Natural killer cell (primary cell): ENCODE measurements around the gene BMP6. TPM values are rescaled to one million over a fixed set of nuclear protein-coding genes. Genes with fewer than 3 reads are reported as not detected.

ENCODE experiments used
- ATAC-seq, 3 donors: fragments of 150-1000 bp in 2 of 3; fragments of 200-7000 bp in 1 of 3; cut with Tn5 transposase; 1 replicate in 1 of 3; 2 replicates in 2 of 3; pipeline ENCODE4 v1.10.0; 2021; ENCODE audit warnings: mild to moderate bottlenecking in 2 of 3, moderate library complexity in 2 of 3
- DNase-seq, 2 donors: peaks; one replicate each; pipeline versions ENCODE4 v3.0.0 to v3.0.0-alpha.2; 2013 to 2021; ENCODE audit warnings: mixed read lengths in 1 of 2
- H3K27ac ChIP-seq: one replicate; pipeline ENCODE4 v1.5.1; 2013; ENCODE audit warnings: mild to moderate bottlenecking, low read length
- H3K27me3 ChIP-seq: one replicate; pipeline ENCODE4 v1.6.1; 2013; ENCODE audit warnings: low read length; ENCODE audit not compliant: control insufficient read depth, insufficient read depth
- H3K36me3 ChIP-seq: one replicate; pipeline ENCODE4 v1.6.1; 2013; ENCODE audit warnings: low read length; ENCODE audit not compliant: control insufficient read depth, insufficient read depth
- H3K4me1 ChIP-seq: one replicate; pipeline ENCODE4 v1.6.1; 2013; ENCODE audit warnings: low read length; ENCODE audit not compliant: control insufficient read depth, insufficient read depth
- H3K4me3 ChIP-seq: one replicate; pipeline ENCODE4 v1.5.1; 2013; ENCODE audit warnings: low read length
- H3K9me3 ChIP-seq: one replicate; pipeline ENCODE4 v1.6.1; 2013; ENCODE audit warnings: low read length; ENCODE audit not compliant: control insufficient read depth, insufficient read depth
- H3K27ac Mint-ChIP-seq, 2 donors: one replicate each; pipeline ENCODE4 v1.8.0; 2022; ENCODE audit warnings: mild to moderate bottlenecking in 2 of 2, mixed read lengths in 2 of 2, moderate library complexity in 1 of 2
- H3K27me3 Mint-ChIP-seq, 2 donors: one replicate each; pipeline ENCODE4 v1.8.0; 2022; ENCODE audit warnings: low read depth in 2 of 2, mixed read lengths in 2 of 2
- H3K36me3 Mint-ChIP-seq: one replicate; pipeline ENCODE4 v1.8.0; 2022; ENCODE audit warnings: mixed read lengths
- H3K4me1 Mint-ChIP-seq, 2 donors: one replicate each; pipeline ENCODE4 v1.8.0; 2022; ENCODE audit warnings: mixed read lengths in 2 of 2
- H3K4me3 Mint-ChIP-seq: one replicate; pipeline ENCODE4 v1.8.0; 2022; ENCODE audit warnings: mild to moderate bottlenecking, moderate library complexity, mixed read lengths
- H3K9me3 Mint-ChIP-seq, 2 donors: one replicate each; pipeline ENCODE4 v1.8.0; 2022; ENCODE audit warnings: mixed read lengths in 2 of 2
- CTCF ChIP-seq: fragments of 200-600 bp; IDR thresholded peaks from one replicate; pipeline ENCODE4 v1.8.0; 2022; ENCODE audit warnings: antibody characterized with exemption
- WGBS: methylation state at CpG from one replicate; pipeline ENCODE4 v1.1.7; 2013; ENCODE audit warnings: missing lambda C conversion rate; ENCODE audit not compliant: insufficient coverage; 5-methylcytosine and 5-hydroxymethylcytosine counted together
- intact Hi-C: fragments of 100-400 bp; cut with micrococcal nuclease; formaldehyde crosslinking; loops from one replicate; pipeline ENCODE4 v1.14.2; 2022
- total RNA-seq, 4 donors: library from RNA; stranded (reverse); fragments of 120-200 nt in 1 of 4; gene quantifications; one replicate each; pipeline versions ENCODE4 v1.2.3 to v1.2.4, GENCODE V29; 2013 to 2022

Gene BMP6
- total RNA-seq, 3 donors from 2014 or later (not counting 1 experiment from before 2014, with no cell fraction given) = 0.25 to 2.6 (median 0.73) TPM

GRCh38 chr6:7727946-7728854 lies 2.3 kb downstream of the BMP6 start:
- peak overlapping the region; percentile 59 for H3K4me3 Mint-ChIP-seq
- no peaks in the 10 kb centered on the region for H3K9me3 Mint-ChIP-seq
- H3K27me3 Mint-ChIP-seq = peaks cover 46 to 72% of the 10 kb centered on the region in 2 donors
- H3K4me1 Mint-ChIP-seq = peaks cover 0 to 13% of the 10 kb centered on the region in 2 donors
- H3K27me3 ChIP-seq = peaks cover 32% of the 10 kb centered on the region
- no peak overlapping the region for H3K27ac Mint-ChIP-seq
- WGBS = 2% methylated on average over 42 of the region's 45 CpGs
- ATAC-seq = no peak
- H3K36me3 Mint-ChIP-seq = no peaks in the 10 kb centered on the region
- H3K4me3 ChIP-seq = no peak overlapping the region
- peak in 1 of 2 donors; percentile 9 for DNase-seq
- intact Hi-C loops = no loop called here
- no peak overlapping the region for H3K27ac ChIP-seq
- H3K36me3 ChIP-seq = no peaks in the 10 kb centered on the region
- peaks cover 25% of the 10 kb centered on the region for H3K4me1 ChIP-seq
- no peak for TF ChIP-seq CTCF
- no peaks in the 10 kb centered on the region for H3K9me3 ChIP-seq

- peaks cover 31% of the 10 kb centered on the region for H3K27me3 ChIP-seq
- no peaks in the 10 kb centered on the region for H3K9me3 Mint-ChIP-seq
- 41% methylated on average over 10 of the region's 14 CpGs for WGBS
- TF ChIP-seq CTCF = no peak
- peaks cover 46 to 75% of the 10 kb centered on the region in 2 donors for H3K27me3 Mint-ChIP-seq
- H3K4me1 ChIP-seq = peaks cover 25% of the 10 kb centered on the region
- no peak overlapping the region for H3K27ac Mint-ChIP-seq
- H3K4me1 Mint-ChIP-seq = peaks cover 0 to 13% of the 10 kb centered on the region in 2 donors
- H3K36me3 Mint-ChIP-seq = no peaks in the 10 kb centered on the region
- H3K27ac ChIP-seq = no peak overlapping the region
- H3K4me3 Mint-ChIP-seq = no peak overlapping the region
- ATAC-seq (no peak), DNase-seq (no peak)
- H3K4me3 ChIP-seq = no peak overlapping the region
- intact Hi-C loops = no loop called here
- H3K9me3 ChIP-seq = no peaks in the 10 kb centered on the region
- H3K36me3 ChIP-seq = no peaks in the 10 kb centered on the region
Measured at GRCh38 chr6:7728855-7729590, 3.1 kb downstream of the BMP6 start.

GRCh38 chr6:7730001-7730783 lies 4.3 kb downstream of the BMP6 start:
- Mint-ChIP-seq H3K4me1 (peaks cover 0 to 13% of the 10 kb centered on the region in 2 donors), H3K27ac (no peak overlapping the region), H3K27me3 (peaks cover 38 to 70% of the 10 kb centered on the region in 2 donors), H3K4me3 (no peak overlapping the region), H3K9me3 (no peaks in the 10 kb centered on the region), H3K36me3 (no peaks in the 10 kb centered on the region)
- no peak overlapping the region for H3K27ac ChIP-seq
- no peak overlapping the region for H3K4me3 ChIP-seq
- ATAC-seq (no peak), DNase-seq (no peak)
- intact Hi-C loops = no loop called here
- 85% methylated on average over 3 of the region's 5 CpGs for WGBS
- no peaks in the 10 kb centered on the region for H3K36me3 ChIP-seq
- no peak for TF ChIP-seq CTCF
- no peaks in the 10 kb centered on the region for H3K9me3 ChIP-seq
- H3K27me3 ChIP-seq = peaks cover 28% of the 10 kb centered on the region
- peaks cover 25% of the 10 kb centered on the region for H3K4me1 ChIP-seq
